HG02840 (cell line): Measurements from ENCODE around the gene RIPOR3.

Source experiments
- ATAC-seq: cut with Tn5 transposase; IDR thresholded peaks from one replicate; pipeline ENCODE4 v1.9.1; 2021; ENCODE audit warnings: mild to moderate bottlenecking, moderate library complexity, moderate number of reproducible peaks; ENCODE audit not compliant: unreplicated experiment, low FRiP score

The RIPOR3 gene

DNA sequence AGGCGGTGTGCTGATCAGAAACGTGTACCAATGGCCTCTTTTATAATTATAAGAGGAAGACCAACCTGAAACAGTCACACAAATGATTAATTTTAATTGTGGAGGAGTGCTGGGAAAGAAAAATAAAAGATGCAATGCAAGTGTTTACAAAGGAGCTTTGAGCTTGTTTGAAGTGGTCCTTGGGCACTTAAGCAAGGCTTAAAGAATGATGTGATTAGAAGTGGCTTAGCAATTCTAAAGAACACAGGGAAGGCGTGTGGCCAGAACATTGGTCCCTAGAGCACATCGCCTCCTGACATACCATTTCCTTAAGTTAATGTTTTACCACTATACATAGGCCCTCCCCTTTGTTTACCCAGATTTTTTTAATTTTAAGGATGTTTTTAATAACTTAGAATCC is 155.0 kb downstream of the RIPOR3 start:
- no peak for ATAC-seq
